Endometrial microvascular endothelial cells (primary cell): ENCODE measurements around the gene MYO1B. TPM values are rescaled to one million over a fixed set of nuclear protein-coding genes. Genes with fewer than 3 reads are reported as not detected.

Experiments
- in situ Hi-C: cut with HindIII; loops from 2 replicates; pipeline ENCODE4 v1.10.0; 2017; ENCODE audit warnings: low sequenced_read_pairs, low pct_unique_long_range_greater_than_20kb; ENCODE audit errors: inconsistent ontology term
- total RNA-seq: library from RNA; depleted of rRNA; stranded (reverse); fragments of >200 nt; gene quantifications from one replicate; pipeline ENCODE4 v1.2.3, GENCODE V29; 2015; ENCODE audit errors: inconsistent ontology term

Gene MYO1B
- total RNA-seq, 1 donor from 2014 or later = 65.4 TPM

DNA sequence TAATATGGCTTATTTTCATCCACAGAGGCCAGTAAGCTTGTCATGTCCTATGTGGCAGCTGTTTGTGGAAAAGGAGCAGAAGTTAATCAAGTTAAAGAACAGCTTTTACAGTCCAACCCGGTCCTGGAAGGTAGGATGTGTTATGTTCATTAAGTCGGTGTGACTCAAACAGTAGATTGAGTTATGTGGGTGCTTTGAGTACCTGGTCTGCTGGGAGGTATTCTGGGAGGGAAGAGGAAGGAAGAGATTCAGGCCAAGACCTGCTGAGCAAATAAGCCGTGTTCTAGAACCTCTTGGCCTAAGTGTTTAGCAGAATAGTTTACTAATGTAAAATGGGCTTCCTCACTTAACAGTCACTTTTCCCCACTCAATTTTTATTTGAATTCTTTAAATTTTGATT, 96.2 kb downstream of the MYO1B start:
- in situ Hi-C loops = no loop called here

DNA sequence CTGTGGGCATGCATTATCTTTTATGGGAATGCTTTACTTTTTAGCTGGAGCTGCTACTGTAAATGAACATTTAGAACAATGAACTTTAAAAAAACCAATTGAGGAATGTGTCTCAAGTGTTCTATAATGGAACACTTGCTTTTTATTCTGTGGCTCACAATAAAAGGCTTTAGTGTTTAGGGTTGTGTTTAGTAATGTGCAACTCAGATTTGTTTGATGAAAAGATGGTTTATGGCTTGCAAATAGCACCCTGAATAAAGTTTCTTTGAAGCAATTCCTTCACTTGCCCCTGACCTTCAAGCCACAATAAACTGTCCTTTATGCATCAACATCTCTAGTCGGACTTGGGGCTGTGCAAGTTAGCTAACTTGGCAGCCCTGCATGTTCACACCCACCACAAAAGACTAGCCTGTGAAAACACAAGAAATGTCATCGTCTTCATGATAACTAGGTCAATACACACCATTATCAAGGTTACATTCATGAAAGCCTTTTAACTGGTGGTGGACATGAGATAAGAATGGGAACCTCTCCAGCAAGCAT, 98.7 kb downstream of the MYO1B start:
- in situ Hi-C loops = no loop called here

GRCh38 chr2:191345788-191346187, 100.6 kb downstream of the MYO1B start:
- in situ Hi-C loops = no loop called here

DNA sequence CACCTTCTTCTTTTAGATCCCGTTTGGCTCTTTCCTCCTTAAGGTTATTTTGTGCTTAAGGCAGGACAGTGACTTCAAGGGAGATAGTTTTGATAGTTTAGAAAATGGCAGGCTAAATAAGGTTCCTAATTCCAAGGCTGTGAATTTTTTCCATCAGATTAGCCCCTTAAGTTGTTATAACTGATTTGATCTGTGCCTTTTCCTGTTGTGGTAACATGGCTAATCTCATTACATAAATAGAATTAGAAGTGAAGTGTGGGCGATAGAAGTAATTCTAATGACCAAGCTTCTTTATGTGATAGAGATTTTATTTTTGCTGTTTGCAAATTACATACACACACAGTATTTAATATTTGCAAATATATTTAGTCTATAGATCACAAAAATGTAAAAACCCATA, 102.0 kb downstream of the MYO1B start:
- in situ Hi-C loops = no loop called here

DNA sequence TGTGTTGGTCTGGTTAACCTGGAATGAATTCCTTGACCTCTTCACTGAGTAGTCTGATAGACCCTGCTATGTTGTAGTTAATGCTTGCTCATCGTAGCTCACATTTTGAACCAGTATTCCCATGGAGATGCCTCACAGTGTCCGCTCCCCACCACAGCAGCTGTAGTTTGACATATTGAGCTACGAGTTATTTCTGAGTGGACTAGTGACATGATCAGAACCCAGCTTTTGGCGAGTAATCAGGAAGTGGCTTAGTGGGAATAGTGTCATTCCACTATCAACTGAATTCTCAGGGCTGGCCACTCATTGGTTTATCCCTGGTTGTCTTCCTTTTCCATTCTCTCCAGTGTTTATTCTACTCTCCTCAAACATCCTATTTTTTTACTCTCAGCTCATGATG, 102.7 kb downstream of the MYO1B start:
- in situ Hi-C loops = no loop called here

DNA sequence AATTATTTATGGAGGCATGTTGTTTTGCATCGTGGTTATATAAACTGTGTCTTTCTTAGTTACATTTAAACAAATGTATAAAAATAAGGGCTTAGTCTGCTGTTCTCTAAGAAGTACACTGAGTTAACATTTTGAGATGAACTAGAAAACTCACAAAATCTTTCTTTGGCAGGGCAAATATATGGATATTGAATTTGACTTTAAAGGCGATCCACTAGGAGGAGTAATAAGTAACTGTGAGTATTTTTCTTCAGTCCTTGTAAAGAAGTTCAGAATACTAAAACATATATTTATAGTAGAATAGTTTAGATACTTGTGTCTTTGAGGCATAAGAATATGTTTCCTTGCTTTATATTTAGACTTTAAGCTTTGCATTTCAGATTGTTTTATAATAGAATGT, 104.8 kb downstream of the MYO1B start:
- in situ Hi-C loops = no loop called here

GRCh38 chr2:191350826-191351225, 105.6 kb downstream of the MYO1B start:
- in situ Hi-C loops = no loop called here

DNA sequence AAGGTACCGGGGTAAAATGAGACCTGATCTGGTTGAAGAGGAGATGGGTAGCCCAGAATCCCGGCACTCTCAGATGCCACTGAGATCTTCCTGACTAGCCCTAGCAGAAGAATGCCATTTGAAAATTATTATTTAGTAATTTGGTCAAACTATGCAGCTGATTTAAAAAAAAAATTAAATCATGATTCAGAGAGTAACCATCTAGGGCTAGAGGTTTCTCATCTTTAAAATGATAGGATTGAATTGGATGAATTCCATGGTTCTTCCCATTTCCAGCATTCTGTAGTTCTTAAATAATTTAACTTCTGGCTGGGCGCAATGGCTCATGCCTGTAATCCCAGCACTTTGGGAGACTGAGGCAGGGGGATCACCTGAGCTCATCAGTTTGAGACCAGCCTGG, 106.1 kb downstream of the MYO1B start:
- in situ Hi-C loops = no loop called here

- in situ Hi-C loops = no loop called here
Measured at GRCh38 chr2:191351921-191352320, 106.7 kb downstream of the MYO1B start.

DNA sequence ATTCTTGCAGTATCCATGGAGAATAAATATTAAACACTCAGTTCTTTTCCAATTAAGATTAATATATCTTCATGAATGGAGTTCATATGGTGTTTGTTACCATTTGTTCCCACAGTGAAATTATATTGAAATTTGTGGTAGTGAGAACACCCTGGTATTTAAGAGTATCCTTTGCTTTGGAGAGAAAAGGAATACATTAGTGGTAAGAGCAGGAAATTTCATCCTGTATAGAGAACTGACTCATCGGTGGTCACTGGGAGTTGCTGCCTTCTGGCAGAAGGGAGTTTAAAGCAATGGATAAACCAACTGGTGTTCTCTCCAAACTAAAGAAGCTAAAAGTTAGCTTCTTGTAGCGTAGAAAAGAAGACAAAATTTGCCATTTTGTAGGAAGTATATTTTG, 107.3 kb downstream of the MYO1B start:
- in situ Hi-C loops = no loop called here

- in situ Hi-C loops = no loop called here
Measured at GRCh38 chr2:191355170-191355758, 110.1 kb downstream of the MYO1B start.

DNA sequence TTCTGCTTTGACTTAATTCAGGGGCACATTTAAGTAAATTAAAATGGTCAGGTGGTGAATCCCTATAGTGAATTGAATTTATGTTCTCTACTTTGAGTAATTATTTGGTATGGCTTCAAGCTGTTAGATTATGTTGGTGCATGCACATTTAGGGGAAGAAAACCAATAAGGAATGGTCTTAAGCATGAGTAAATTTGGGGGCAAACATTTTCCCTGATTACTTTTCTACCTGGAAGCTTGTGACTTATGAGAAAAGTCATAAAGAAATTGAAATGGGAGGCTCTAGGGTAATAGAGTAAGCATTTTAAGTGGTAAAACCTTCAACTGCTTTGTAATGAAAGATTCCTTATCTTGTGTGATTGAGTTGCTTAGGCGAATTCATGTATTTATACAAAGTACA, 112.5 kb downstream of the MYO1B start:
- in situ Hi-C loops = no loop called here

- in situ Hi-C loops = no loop called here
Measured at GRCh38 chr2:191358325-191359025, 113.3 kb downstream of the MYO1B start.

DNA sequence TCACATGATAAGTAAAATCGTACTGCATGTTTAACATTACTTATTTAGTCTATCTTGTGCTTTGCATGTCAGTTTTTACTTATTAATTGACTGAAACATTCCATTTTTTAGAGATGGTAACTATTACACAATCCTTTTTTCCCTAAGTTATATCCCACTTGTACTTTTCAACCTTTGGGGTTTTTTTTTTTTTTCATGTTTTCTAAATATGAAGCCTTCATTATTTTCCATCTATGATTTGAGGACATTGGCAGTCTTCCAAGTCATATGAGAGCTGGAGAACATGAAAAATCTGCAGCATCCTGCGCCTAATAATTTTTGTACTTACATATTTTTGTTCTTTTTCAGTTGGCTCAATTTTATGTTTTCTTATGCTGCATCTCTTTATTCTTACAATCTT, 113.9 kb downstream of the MYO1B start:
- in situ Hi-C loops = no loop called here

- in situ Hi-C loops = no loop called here
Measured at GRCh38 chr2:191360918-191361317, 115.7 kb downstream of the MYO1B start.

DNA sequence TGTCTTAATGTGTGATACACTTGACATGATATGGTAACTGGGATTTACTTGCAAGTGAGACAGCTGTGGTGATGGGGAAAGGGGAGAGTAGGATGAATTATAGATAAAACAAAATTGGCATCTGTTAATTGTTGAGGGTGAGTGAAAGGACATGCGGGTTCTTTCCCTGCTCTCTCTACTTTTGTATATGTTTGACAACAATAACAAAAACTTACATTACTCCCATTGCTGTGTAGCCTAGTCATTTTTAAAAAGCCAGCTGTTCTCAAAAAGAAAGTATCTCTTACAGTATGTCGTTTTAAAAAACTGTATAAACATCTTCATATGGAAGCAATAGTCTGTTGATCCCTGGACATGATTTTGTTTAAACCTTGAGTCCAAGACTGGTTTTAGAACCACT, 117.6 kb downstream of the MYO1B start:
- in situ Hi-C loops = no loop called here

DNA sequence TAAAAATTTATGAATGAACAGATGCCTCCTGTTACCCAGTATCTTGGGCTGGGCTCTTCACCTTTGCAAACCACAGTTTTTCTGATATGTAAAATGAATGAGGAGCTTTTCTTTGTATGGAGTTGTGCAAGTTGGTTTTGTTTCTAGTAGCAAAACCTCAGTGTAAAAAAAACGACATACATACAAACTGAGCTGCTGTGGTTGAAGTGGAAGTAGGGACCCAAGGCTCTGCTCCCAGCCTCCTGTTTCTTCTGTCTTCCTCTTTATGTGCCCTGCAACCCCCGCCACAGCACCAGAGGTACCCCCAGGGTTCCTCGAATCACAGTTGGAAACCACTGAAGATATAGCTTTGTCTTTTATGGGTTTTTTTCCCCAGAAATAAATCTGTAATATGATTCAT, 118.1 kb downstream of the MYO1B start:
- in situ Hi-C loops = no loop called here

DNA sequence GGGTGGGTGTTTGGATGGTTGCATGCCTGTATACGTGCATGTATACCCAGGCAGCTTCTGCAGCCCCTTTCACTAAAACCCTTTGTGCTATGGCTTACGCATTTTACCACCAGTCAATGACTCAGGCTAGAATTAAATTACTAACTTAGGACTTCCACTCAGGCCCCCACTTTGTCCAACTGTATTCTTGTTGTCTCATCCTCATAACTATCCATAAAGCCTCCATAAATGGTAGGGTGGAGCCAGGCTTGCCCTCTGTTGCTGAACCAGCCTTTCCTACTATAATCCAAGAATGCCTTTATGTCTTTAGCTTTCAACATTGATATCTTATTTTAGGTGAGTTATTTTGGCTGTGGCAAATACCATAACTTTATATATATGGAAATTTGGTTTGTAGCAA, 119.9 kb downstream of the MYO1B start:
- in situ Hi-C loops = no loop called here

DNA sequence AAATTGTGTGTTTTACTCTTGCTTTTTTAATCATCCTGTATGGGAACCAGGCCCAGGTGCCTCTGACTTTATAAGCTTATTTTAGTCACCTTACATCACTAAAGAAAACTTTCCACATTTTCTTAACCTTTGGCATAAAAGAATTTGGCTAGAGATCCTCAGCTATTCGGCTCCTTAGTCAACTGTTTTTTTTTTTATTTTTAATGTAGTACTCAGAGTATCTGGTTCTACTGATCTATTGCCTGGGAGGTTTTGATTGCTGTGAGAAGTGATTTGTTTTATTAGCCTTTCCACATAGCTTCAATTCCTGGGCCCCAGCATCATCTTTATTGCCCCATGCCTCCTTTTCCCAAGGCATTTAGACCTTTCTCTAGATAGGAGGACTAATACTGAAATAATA, 121.0 kb downstream of the MYO1B start:
- in situ Hi-C loops = no loop called here

GRCh38 chr2:191369034-191369433, 123.8 kb downstream of the MYO1B start:
- in situ Hi-C loops = no loop called here

DNA sequence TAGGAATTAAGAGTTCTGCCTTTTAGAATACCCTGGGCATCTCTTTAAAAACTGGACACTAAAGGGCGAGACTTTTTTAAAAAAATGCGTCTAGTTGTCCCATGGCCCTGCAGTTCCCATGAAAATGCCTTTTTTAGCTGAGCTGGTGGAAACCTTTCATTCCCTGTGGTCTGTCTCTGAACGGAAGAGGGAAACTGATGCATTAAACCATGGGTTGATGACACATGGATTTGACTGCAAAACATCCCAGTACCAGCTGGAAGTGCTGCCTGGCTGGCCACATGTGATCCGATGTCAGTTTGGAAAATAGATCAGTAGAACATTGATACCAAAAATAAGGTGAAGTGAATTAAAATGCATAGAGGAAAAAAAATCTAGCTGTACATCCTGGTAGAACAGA, 129.2 kb downstream of the MYO1B start:
- in situ Hi-C loops = no loop called here
